ENCODE measurements around the gene DOCK2. TPM values are rescaled to one million over a fixed set of nuclear protein-coding genes. Genes with fewer than 3 reads are reported as not detected.

The DOCK2 gene
- total RNA-seq, 1 experiment from 2014 or later, result not detected

DNA sequence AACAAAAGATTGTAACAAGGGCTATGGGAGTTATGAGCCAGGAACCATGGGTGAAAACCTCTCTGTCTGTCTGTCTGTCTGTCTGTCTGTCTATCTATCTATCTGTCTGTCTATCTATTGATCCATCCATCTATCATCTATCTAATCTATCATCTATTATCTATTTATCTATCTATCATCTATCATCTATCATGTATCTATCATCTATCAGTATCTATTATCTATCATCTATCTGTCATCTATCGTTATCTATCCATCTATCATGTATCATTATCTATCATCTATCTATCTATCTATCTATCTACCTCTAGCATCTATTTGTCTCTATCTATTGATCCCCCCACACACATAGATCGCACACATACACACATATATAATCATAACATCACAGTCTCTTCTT is 230.3 kb downstream of the DOCK2 start:
- intact Hi-C loops (cut with micrococcal nuclease; ENCODE audit: unreplicated experiment), result no loop called here
- no peaks in the 10 kb centered on the region for H3K36me3 Mint-ChIP-seq (ENCODE audit: insufficient read depth, unreplicated experiment)
- no peaks in the 10 kb centered on the region for H3K4me1 Mint-ChIP-seq (ENCODE audit: low read depth, unreplicated experiment)
- BruUV-seq (replicated peaks), result no TSS peak
- CTCF ChIA-PET, result no interaction called here
- H3K4me3 Mint-ChIP-seq (ENCODE audit: low read depth, unreplicated experiment), result no peak overlapping the region
- TF ChIP-seq CTCF (IDR thresholded peaks at IDR 0.05; ENCODE audit: unreplicated experiment), result no peak
- H3K27me3 Mint-ChIP-seq (ENCODE audit: unreplicated experiment), result peaks cover 70% of the 10 kb centered on the region
- H3K27ac Mint-ChIP-seq (ENCODE audit: unreplicated experiment), result no peak overlapping the region
- no peaks in the 10 kb centered on the region for H3K9me3 Mint-ChIP-seq (ENCODE audit: low read depth, unreplicated experiment)
- no peak for DNase-seq

DNA sequence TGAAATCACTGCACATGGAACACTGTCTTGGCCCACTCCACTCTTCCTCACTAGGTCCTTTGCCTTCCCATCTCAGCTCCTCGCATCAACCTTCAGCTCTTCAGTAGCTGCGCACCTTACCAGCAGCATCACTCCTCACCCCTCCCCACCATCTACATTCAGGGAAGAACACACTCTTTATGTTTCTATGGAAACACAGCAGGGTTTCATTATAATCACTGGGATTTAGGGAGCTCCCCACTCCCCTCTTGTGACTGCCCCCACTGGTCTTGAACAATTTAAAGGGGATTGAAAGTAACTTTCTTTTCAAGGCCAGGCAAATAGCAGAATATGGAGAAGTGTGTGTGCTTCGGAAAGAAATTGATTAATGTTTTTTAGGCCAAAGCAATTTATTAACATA is 232.0 kb downstream of the DOCK2 start:
- CTCF ChIA-PET, result no interaction called here
- no peaks in the 10 kb centered on the region for H3K36me3 Mint-ChIP-seq (ENCODE audit: insufficient read depth, unreplicated experiment)
- no peak overlapping the region for H3K27ac Mint-ChIP-seq (ENCODE audit: unreplicated experiment)
- intact Hi-C loops (cut with micrococcal nuclease; ENCODE audit: unreplicated experiment), result no loop called here
- H3K4me3 Mint-ChIP-seq (ENCODE audit: low read depth, unreplicated experiment), result no peak overlapping the region
- H3K4me1 Mint-ChIP-seq (ENCODE audit: low read depth, unreplicated experiment), result no peaks in the 10 kb centered on the region
- TF ChIP-seq CTCF (IDR thresholded peaks at IDR 0.05; ENCODE audit: unreplicated experiment), result no peak
- BruUV-seq (replicated peaks), result no TSS peak
- DNase-seq, result no peak
- peaks cover 75% of the 10 kb centered on the region for H3K27me3 Mint-ChIP-seq (ENCODE audit: unreplicated experiment)
- no peaks in the 10 kb centered on the region for H3K9me3 Mint-ChIP-seq (ENCODE audit: low read depth, unreplicated experiment)

DNA sequence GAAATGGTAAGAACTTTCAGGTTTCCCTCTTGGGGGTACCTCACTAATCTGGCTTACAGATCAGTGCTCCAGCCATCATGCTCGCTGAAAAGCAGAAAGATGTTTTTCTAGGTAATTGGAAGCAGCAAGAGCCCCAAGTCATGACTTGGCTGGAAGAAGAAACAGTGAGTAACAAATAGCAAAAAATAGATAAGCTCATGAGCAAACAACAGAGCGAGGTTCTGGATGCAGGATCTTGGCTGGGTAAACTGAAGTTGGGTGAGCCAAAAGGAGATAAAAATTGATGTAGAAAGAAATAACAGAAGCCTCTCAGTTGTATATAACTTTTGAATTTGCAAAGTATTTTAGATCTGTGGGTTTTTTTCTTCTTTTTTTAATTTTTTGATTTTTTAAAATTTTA is 233.1 kb downstream of the DOCK2 start:
- H3K4me3 Mint-ChIP-seq (ENCODE audit: low read depth, unreplicated experiment), result no peak overlapping the region
- no peaks in the 10 kb centered on the region for H3K9me3 Mint-ChIP-seq (ENCODE audit: low read depth, unreplicated experiment)
- H3K27ac Mint-ChIP-seq (ENCODE audit: unreplicated experiment), result no peak overlapping the region
- peaks cover 78% of the 10 kb centered on the region for H3K27me3 Mint-ChIP-seq (ENCODE audit: unreplicated experiment)
- no peaks in the 10 kb centered on the region for H3K36me3 Mint-ChIP-seq (ENCODE audit: insufficient read depth, unreplicated experiment)
- no TSS peak for BruUV-seq (replicated peaks)
- TF ChIP-seq CTCF (IDR thresholded peaks at IDR 0.05; ENCODE audit: unreplicated experiment), result no peak
- CTCF ChIA-PET, result no interaction called here
- no peaks in the 10 kb centered on the region for H3K4me1 Mint-ChIP-seq (ENCODE audit: low read depth, unreplicated experiment)
- no peak for DNase-seq
- intact Hi-C loops (cut with micrococcal nuclease; ENCODE audit: unreplicated experiment), result no loop called here

GRCh38 chr5:169871826-169872490 is 234.9 kb downstream of the DOCK2 start:
- H3K27ac Mint-ChIP-seq (ENCODE audit: unreplicated experiment), result no peak overlapping the region
- no peak for TF ChIP-seq CTCF (IDR thresholded peaks at IDR 0.05; ENCODE audit: unreplicated experiment)
- DNase-seq, result no peak
- no peak overlapping the region for H3K4me3 Mint-ChIP-seq (ENCODE audit: low read depth, unreplicated experiment)
- CTCF ChIA-PET, result no interaction called here
- H3K36me3 Mint-ChIP-seq (ENCODE audit: insufficient read depth, unreplicated experiment), result no peaks in the 10 kb centered on the region
- intact Hi-C loops (cut with micrococcal nuclease; ENCODE audit: unreplicated experiment), result no loop called here
- H3K9me3 Mint-ChIP-seq (ENCODE audit: low read depth, unreplicated experiment), result no peaks in the 10 kb centered on the region
- peaks cover 78% of the 10 kb centered on the region for H3K27me3 Mint-ChIP-seq (ENCODE audit: unreplicated experiment)
- no TSS peak for BruUV-seq (replicated peaks)
- H3K4me1 Mint-ChIP-seq (ENCODE audit: low read depth, unreplicated experiment), result no peaks in the 10 kb centered on the region

Data from Calu3 (cell line).